ENCODE measurements around the gene TPCN2. TPM values are rescaled to one million over a fixed set of nuclear protein-coding genes. Genes with fewer than 3 reads are reported as not detected.

TPCN2 gene
- total RNA-seq, 4 donors from 2014 or later = 18.7 to 34.5 (median 24.7) TPM

GRCh38 chr11:69104212-69104855, 55.6 kb downstream of the TPCN2 start:
- intact Hi-C loops (cut with DNase I) = no loop called here

DNA sequence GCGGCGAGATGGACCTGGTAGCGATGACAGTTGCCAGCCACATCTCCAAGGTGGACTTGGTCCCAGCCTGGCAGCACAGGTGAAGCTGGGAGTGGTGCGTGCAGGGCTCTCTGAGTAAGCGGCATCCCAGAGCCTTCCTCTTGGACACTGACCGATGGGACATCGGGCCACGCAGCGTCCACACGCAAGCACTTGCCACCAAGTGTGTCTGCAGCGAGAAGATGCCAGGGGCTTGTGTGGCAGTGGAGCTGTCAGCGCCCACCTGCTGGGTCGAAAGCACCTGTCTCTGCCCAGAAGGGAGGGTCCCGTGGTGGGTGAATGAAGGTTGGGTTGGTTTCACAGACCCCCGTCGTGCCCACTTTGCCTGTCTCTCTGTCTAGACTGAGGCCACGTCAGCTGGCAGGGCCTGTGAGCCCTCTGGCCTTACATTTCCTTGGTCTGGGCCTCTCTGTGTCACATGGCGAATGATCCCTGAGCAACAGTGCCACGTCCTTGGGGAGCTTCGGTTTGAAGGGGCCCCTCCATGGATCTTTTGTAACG, 56.2 kb downstream of the TPCN2 start:
- intact Hi-C loops (cut with DNase I) = no loop called here
- H3K4me1 ChIP-seq = peaks cover 6 to 32% (median 29%) of the 10 kb centered on the region in 4 donors
- H3K36me3 ChIP-seq = peaks cover 0 to 15% (median 10%) of the 10 kb centered on the region in 4 donors
- H3K4me3 ChIP-seq = no peak overlapping the region
- no peak for DNase-seq (ENCODE audit: extremely low spot score)
- WGBS = 83% methylated on average over 11 of the region's 21 CpGs
- no peak for TF ChIP-seq EP300 (IDR thresholded peaks at IDR 0.05)
- no peaks in the 10 kb centered on the region for H3K27me3 ChIP-seq
- H3K9me3 ChIP-seq = no peaks in the 10 kb centered on the region
- no peak overlapping the region for H3K27ac ChIP-seq (replicated peaks in 1 of 4)

More at GRCh38 chr11:69104212-69104855, 55.6 kb downstream of the TPCN2 start:
- TF ChIP-seq POLR2A (IDR thresholded peaks at IDR 0.05; ENCODE audit: low read depth) = no peak
- TF ChIP-seq CTCF (IDR thresholded peaks at IDR 0.05) = no peak
- no peak for TF ChIP-seq POLR2AphosphoS5 (IDR thresholded peaks at IDR 0.05)
- TF ChIP-seq EP300 (IDR thresholded peaks at IDR 0.05) = no peak
- H3K27me3 ChIP-seq = no peaks in the 10 kb centered on the region
- no peaks in the 10 kb centered on the region for H3K9me3 ChIP-seq
- DNase-seq (ENCODE audit: extremely low spot score) = no peak
- H3K4me3 ChIP-seq = no peak overlapping the region
- no peak overlapping the region for H3K27ac ChIP-seq (replicated peaks in 1 of 4)
- peaks cover 6 to 32% (median 29%) of the 10 kb centered on the region in 4 donors for H3K4me1 ChIP-seq
- 87% methylated on average over 10 of the region's 14 CpGs for WGBS
- peaks cover 0 to 16% (median 10%) of the 10 kb centered on the region in 4 donors for H3K36me3 ChIP-seq

DNA sequence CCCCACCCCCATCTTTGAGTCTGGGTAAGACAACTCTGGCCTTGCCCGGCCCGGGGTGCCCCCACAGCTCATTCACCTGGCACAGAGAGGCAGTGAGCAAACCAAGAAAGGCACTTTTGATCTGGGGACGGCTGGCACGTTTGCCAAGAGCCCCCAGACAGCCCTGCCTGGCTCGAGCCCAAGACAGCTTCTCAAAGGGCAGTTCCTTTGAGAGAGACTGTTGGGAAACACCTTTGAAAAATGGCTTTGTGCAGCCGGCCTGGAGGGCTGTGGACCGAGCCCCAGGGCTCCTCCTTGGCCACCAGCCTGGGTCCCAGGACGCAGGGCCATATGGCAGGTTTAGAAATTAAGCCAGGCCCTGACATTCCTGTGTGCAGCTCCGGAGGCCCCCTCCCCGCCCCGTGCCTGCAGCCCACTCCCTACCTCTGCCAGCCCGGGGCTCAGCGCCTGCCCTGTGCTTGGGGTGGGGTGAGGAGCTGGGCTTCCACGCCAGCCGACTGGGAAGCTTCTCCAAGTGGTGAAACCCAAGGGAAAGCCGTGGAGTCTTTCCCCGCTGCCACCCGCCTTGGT, 56.8 kb downstream of the TPCN2 start:
- H3K4me1 ChIP-seq = peaks cover 6 to 32% (median 29%) of the 10 kb centered on the region in 4 donors
- no peak overlapping the region for H3K27ac ChIP-seq (replicated peaks in 1 of 4)
- no peak overlapping the region for H3K4me3 ChIP-seq
- intact Hi-C loops (cut with DNase I) = no loop called here
- H3K36me3 ChIP-seq = peaks cover 0 to 15% (median 10%) of the 10 kb centered on the region in 4 donors
- no peaks in the 10 kb centered on the region for H3K9me3 ChIP-seq
- H3K27me3 ChIP-seq = no peaks in the 10 kb centered on the region
- no peak for DNase-seq (ENCODE audit: extremely low spot score)
- WGBS = 62% methylated on average over 8 of the region's 18 CpGs
- TF ChIP-seq POLR2AphosphoS5 (IDR thresholded peaks at IDR 0.05) (no peak), POLR2A (IDR thresholded peaks at IDR 0.05; ENCODE audit: low read depth) (no peak), CTCF (IDR thresholded peaks at IDR 0.05) (no peak), EP300 (IDR thresholded peaks at IDR 0.05) (no peak)

DNA sequence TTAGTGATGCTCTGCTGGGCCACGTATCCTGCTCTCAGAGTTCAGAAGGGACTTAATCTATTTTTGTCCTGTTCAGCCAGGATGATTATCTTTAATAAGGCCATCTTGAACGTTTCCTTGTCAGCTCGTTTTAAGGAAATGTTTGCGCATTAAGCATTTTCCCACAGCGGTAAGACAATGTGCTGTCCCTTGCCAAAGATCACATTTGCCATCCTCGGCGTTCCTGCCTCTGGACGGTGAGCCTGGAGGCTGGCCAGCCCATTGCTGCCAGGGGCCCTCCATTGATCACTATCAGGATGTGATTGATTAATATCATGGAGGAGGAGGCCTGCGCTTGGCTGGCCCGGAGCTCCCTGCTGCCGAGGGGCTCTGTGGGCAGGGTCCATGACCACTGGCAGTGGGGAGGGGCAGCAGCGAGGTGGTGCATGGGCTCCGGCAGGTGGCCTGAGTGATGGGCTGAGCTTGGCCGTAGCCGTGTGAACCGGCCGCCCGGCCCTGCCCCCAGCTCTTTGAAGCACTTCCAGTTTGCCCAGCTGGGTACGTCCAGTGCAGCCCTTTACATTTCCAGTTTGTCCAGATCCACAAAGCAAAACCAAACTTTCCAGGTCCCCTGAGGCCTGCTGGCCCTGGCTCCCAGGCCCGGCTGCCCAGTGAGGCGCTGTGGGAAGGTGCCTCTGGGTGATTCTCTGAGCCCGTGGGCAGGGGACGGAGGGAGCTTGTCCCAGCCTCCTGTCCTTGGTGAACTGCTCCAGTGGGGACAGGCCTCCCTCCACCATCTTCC, 57.5 kb downstream of the TPCN2 start:
- no peak overlapping the region for H3K4me3 ChIP-seq
- H3K27ac ChIP-seq (replicated peaks in 1 of 4) = no peak overlapping the region
- peaks cover 0 to 15% (median 10%) of the 10 kb centered on the region in 4 donors for H3K36me3 ChIP-seq
- DNase-seq (ENCODE audit: extremely low spot score) = no peak
- intact Hi-C loops (cut with DNase I) = no loop called here
- no peaks in the 10 kb centered on the region for H3K9me3 ChIP-seq
- TF ChIP-seq EP300 (IDR thresholded peaks at IDR 0.05) (no peak), CTCF (IDR thresholded peaks at IDR 0.05) (no peak), POLR2A (IDR thresholded peaks at IDR 0.05; ENCODE audit: low read depth) (no peak), POLR2AphosphoS5 (IDR thresholded peaks at IDR 0.05) (no peak)
- H3K4me1 ChIP-seq = peaks cover 6 to 32% (median 29%) of the 10 kb centered on the region in 4 donors
- 47% methylated on average over 8 of the region's 23 CpGs for WGBS
- no peaks in the 10 kb centered on the region for H3K27me3 ChIP-seq

DNA sequence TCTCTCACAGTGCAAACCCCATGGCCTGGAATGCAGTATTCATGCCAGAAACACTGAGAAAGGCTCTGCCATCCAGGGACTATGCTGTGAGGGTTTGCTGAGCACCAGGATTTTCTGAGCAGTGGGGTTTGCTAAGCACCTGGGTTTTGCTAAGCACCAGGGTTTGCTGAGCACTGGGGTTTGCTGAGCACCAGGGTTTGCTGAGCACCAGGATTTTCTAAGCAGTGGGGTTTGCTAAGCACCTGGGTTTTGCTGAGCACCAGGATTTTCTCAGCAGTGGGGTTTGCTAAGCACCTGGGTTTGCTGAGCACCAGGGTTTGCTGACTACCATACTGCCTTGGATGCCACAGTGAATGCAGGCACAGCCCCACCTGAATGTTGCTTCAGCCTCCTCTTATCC, 58.7 kb downstream of the TPCN2 start:
- peaks cover 0 to 15% (median 10%) of the 10 kb centered on the region in 4 donors for H3K36me3 ChIP-seq
- DNase-seq (ENCODE audit: extremely low spot score) = no peak
- no peak overlapping the region for H3K4me3 ChIP-seq
- H3K27ac ChIP-seq (replicated peaks in 1 of 4) = no peak overlapping the region
- TF ChIP-seq POLR2A (IDR thresholded peaks at IDR 0.05; ENCODE audit: low read depth) = no peak
- TF ChIP-seq CTCF (IDR thresholded peaks at IDR 0.05) = no peak
- TF ChIP-seq EP300 (IDR thresholded peaks at IDR 0.05) = no peak
- TF ChIP-seq POLR2AphosphoS5 (IDR thresholded peaks at IDR 0.05) = no peak
- peaks cover 3 to 21% (median 18%) of the 10 kb centered on the region in 4 donors for H3K4me1 ChIP-seq
- H3K27me3 ChIP-seq = no peaks in the 10 kb centered on the region
- intact Hi-C loops (cut with DNase I) = no loop called here
- H3K9me3 ChIP-seq = no peaks in the 10 kb centered on the region

Data from esophagus muscularis mucosa (tissue), 4 donors.